ENCODE measurements around the gene SLC19A1.

GRCh38 chr21:45451091-45451740, 91.0 kb downstream of the SLC19A1 start:
- TF ChIP-seq CTCF (conservative IDR thresholded peaks at IDR 0.05) (no peak), ZFX (IDR thresholded peaks at IDR 0.05) (no peak)

All from C4-2B (cell line).